Thyroid gland (tissue), 4 donors: ENCODE results near the gene DNHD1. TPM values are rescaled to one million over a fixed set of nuclear protein-coding genes. Genes with fewer than 3 reads are reported as not detected.

Experiments
- DNase-seq, 2 donors: peaks; one replicate each; pipeline ENCODE4 v3.0.0-alpha.2; 2019
- H3K27ac ChIP-seq, 3 donors: fragments of 200-600 bp; sonication (generic); 1 replicate in 2 of 3; 2 replicates in 1 of 3; pipeline ENCODE4 v1.5.1; 2016 to 2019; ENCODE audit warnings: mild to moderate bottlenecking in 1 of 3, moderate library complexity in 1 of 3
- H3K27me3 ChIP-seq: fragments of 200-600 bp; sonication (generic); one replicate; pipeline ENCODE4 v1.5.1; 2019
- H3K36me3 ChIP-seq, 2 donors: fragments of 200-600 bp; sonication (generic); one replicate each; pipeline ENCODE4 v1.5.1; 2016 to 2019
- H3K4me1 ChIP-seq, 2 donors: fragments of 200-600 bp; sonication (generic); one replicate each; pipeline ENCODE4 v1.5.1; 2017 to 2019
- H3K4me3 ChIP-seq, 3 donors: fragments of 200-600 bp; sonication (generic); replicated peaks in 1 of 3; 1 replicate in 2 of 3; 2 replicates in 1 of 3; pipeline ENCODE4 v1.5.1; 2016; ENCODE audit warnings: mild to moderate bottlenecking in 1 of 3
- H3K9me3 ChIP-seq: fragments of 200-600 bp; sonication (generic); one replicate; pipeline ENCODE4 v1.5.1; 2017
- CTCF ChIP-seq, 6 experiments: fragments of 200-600 bp in 3 of 6; fragments of 450-650 bp in 3 of 6; sonication (generic) in 3 of 6; IDR thresholded peaks; one replicate each; pipeline ENCODE4 v1.5.1; 2016 to 2019; ENCODE audit warnings: antibody characterized with exemption in 6 of 6, mild to moderate bottlenecking in 2 of 6, inconsistent platforms in 1 of 6, moderate library complexity in 1 of 6
- POLR2A ChIP-seq, 2 donors: fragments of 450-650 bp; IDR thresholded peaks; one replicate each; pipeline ENCODE4 v1.6.1; 2017; ENCODE audit warnings: antibody characterized with exemption in 2 of 2, mild to moderate bottlenecking in 2 of 2, moderate library complexity in 1 of 2
- WGBS, 2 donors: methylation state at CpG; one replicate each; pipeline ENCODE4 v1.1.5; 2017; 5-methylcytosine and 5-hydroxymethylcytosine counted together
- intact Hi-C: fragments of 100-400 bp; cut with DNase I; formaldehyde crosslinking; loops from one replicate; pipeline ENCODE4 v1.15.1; 2023
- total RNA-seq, 4 donors: library from RNA; depleted of rRNA; stranded (reverse); fragments of >200 nt; gene quantifications; one replicate each; pipeline ENCODE4 v1.2.3, GENCODE V29; 2016

The DNHD1 gene
- total RNA-seq, 4 donors from 2014 or later = 10.9 to 21.8 (median 14.9) TPM

DNA sequence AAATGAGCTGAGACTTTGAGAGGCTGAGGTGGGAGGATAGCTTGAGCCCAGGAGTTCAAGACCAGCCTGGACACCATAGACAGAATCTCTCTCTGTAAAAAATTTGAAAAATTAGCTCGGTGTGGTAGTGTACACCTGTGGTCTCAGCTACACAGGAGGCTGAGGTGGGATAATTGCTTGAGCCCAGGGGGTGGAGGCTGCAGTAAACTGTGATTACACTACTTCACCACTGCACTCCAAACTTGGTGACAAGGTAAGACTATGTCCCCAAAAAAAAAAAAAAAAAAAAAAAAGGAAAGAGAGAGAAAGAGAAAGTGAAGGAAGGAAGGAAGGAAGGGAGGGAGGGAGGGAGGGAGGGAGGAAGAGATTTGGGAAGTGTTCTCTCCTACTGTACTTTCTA, 81.1 kb downstream of the DNHD1 start:
- intact Hi-C loops = no loop called here
- Histone ChIP-seq H3K27ac (peak overlapping the region in 1 of 3 donors; percentile 34), H3K9me3 (no peaks in the 10 kb centered on the region), H3K36me3 (no peaks in the 10 kb centered on the region), H3K4me1 (peaks cover 10 to 17% of the 10 kb centered on the region in 2 donors), H3K27me3 (no peaks in the 10 kb centered on the region), H3K4me3 (no peak overlapping the region)
- no peak for DNase-seq
- WGBS, 2 donors = 100% methylated on average over 1 of the region's 1 CpG
- TF ChIP-seq CTCF (IDR thresholded peaks at IDR 0.05) (no peak), POLR2A (IDR thresholded peaks at IDR 0.05) (no peak)

- intact Hi-C loops = no loop called here
- Histone ChIP-seq H3K27me3 (no peaks in the 10 kb centered on the region), H3K4me3 (no peak overlapping the region), H3K36me3 (no peaks in the 10 kb centered on the region), H3K27ac (no peak overlapping the region), H3K9me3 (no peaks in the 10 kb centered on the region), H3K4me1 (peaks cover 9 to 13% of the 10 kb centered on the region in 2 donors)
- WGBS, 2 donors = 39 to 75% methylated on average over 2 of the region's 2 CpGs
- DNase-seq = peak; percentile 42 to 68
- TF ChIP-seq POLR2A (IDR thresholded peaks at IDR 0.05) (no peak), CTCF (IDR thresholded peaks at IDR 0.05) (no peak)
Observed at GRCh38 chr11:6579681-6580080, 82.6 kb downstream of the DNHD1 start.

- 98% methylated on average over 1 of the region's 1 CpG for WGBS, 2 donors
- H3K36me3 ChIP-seq = no peaks in the 10 kb centered on the region
- H3K27ac ChIP-seq = no peak overlapping the region
- H3K4me3 ChIP-seq = no peak overlapping the region
- no peaks in the 10 kb centered on the region for H3K27me3 ChIP-seq
- TF ChIP-seq POLR2A (IDR thresholded peaks at IDR 0.05) = no peak
- no peak for TF ChIP-seq CTCF (IDR thresholded peaks at IDR 0.05)
- no peaks in the 10 kb centered on the region for H3K9me3 ChIP-seq
- DNase-seq = no peak
- peaks cover 6 to 9% of the 10 kb centered on the region in 2 donors for H3K4me1 ChIP-seq
- intact Hi-C loops = no loop called here
Observed at GRCh38 chr11:6583584-6583983, 86.5 kb downstream of the DNHD1 start.

DNA sequence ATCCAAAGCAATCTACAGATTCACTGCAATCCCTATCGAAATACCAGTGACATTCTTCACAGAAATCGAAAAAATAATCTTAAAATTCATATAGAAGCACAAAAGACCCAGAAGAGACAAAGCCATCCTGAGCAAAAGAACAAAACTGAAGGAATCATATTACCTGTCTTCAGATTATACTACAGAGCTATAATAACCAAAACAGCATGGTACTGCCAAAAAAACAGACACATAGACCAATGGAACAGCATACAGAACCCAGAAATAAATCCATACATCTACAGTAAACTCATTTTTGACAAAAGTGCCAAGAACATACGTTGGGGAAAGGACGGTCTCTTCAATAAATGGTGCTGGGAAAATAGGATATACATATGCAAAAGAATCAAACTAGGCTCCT, 87.4 kb downstream of the DNHD1 start:
- Histone ChIP-seq H3K27me3 (no peaks in the 10 kb centered on the region), H3K4me3 (no peak overlapping the region), H3K36me3 (no peaks in the 10 kb centered on the region), H3K27ac (no peak overlapping the region), H3K9me3 (no peaks in the 10 kb centered on the region), H3K4me1 (peaks cover 6 to 9% of the 10 kb centered on the region in 2 donors)
- WGBS, 2 donors = 93% methylated on average over 4 of the region's 4 CpGs
- intact Hi-C loops = no loop called here
- no peak for TF ChIP-seq CTCF (IDR thresholded peaks at IDR 0.05)
- no peak for TF ChIP-seq POLR2A (IDR thresholded peaks at IDR 0.05)
- DNase-seq = no peak

DNA sequence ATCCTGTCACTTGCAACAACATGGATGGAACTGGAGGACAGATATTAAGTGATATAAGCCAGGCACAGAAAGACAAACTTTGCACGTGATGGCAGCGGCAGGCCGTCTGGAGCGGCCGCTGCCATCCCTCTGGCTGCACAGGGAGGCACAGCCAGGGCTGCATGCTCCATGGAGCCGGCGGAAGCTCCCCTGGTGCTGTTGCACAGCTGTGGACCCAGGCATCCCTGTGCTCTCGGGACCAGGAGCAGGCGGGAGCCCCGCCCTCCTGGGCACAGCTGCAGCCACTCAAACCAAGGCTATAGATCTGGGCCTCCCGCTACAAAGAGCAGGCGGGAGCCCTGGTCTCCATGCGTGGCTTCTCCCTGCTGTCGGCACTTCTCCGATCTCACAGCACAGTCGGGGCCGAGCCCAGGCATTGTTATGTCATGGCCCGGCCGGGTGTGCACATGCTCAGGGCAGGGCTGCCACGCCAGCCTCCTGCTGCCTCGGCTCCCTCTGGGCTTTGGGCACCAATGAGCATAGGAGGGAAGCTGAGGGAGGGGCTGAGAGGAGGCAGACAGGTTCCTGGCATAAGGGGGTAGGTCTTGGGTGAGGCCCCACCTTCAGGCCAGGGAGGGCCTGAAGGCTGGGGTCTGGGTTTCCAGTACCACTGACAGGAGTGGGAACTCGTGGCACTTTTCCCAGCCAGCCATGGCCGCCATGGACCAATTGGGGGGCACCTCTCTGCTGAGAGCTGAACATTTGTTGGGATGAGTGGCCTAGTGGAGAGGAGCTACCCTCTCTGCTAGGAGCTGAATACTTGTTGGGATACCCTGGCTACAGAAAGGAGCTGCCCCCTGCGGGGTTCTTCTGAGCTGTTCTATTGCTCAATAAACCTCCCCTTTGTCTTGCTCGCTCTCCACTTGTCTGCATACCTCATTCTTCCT, 89.6 kb downstream of the DNHD1 start:
- H3K9me3 ChIP-seq = no peaks in the 10 kb centered on the region
- peaks cover 6 to 9% of the 10 kb centered on the region in 2 donors for H3K4me1 ChIP-seq
- no peak for TF ChIP-seq POLR2A (IDR thresholded peaks at IDR 0.05)
- no peak for TF ChIP-seq CTCF (IDR thresholded peaks at IDR 0.05)
- intact Hi-C loops = no loop called here
- H3K27me3 ChIP-seq = no peaks in the 10 kb centered on the region
- H3K4me3 ChIP-seq = no peak overlapping the region
- DNase-seq = no peak
- H3K36me3 ChIP-seq = no peaks in the 10 kb centered on the region
- 93 to 95% methylated on average over 9 to 13 of the region's 25 CpGs for WGBS, 2 donors
- no peak overlapping the region for H3K27ac ChIP-seq
